BE2C (cell line): Measurements from ENCODE around the gene NAV2.

Experiments
- DNase-seq: peaks from one replicate; pipeline ENCODE4 v3.0.0-alpha.2; 2020
- H3K27me3 ChIP-seq: fragments of 250-450 bp; sonication (Bioruptor Pico); 2 replicates; pipeline ENCODE4 v1.5.1; 2020; ENCODE audit warnings: mild to moderate bottlenecking
- H3K36me3 ChIP-seq: fragments of 250-450 bp; sonication (Bioruptor Pico); 2 replicates; pipeline ENCODE4 v1.5.1; 2020; ENCODE audit warnings: mild to moderate bottlenecking
- H3K4me1 ChIP-seq: fragments of 250-450 bp; sonication (Bioruptor Pico); 2 replicates; pipeline ENCODE4 v1.5.1; 2020
- H3K4me3 ChIP-seq: 2 replicates; pipeline ENCODE4 v1.5.1; 2011; ENCODE audit warnings: low read depth, low read length
- H3K9me3 ChIP-seq: fragments of 250-450 bp; sonication (Bioruptor Pico); 2 replicates; pipeline ENCODE4 v1.5.1; 2020
- TF ChIP-seq, protein P1 (sequence below): IDR thresholded peaks from 2 replicates; pipeline ENCODE4 v1.5.1; 2012; ENCODE audit warnings: mild to moderate bottlenecking, low read depth, low read length

NAV2 gene

DNA sequence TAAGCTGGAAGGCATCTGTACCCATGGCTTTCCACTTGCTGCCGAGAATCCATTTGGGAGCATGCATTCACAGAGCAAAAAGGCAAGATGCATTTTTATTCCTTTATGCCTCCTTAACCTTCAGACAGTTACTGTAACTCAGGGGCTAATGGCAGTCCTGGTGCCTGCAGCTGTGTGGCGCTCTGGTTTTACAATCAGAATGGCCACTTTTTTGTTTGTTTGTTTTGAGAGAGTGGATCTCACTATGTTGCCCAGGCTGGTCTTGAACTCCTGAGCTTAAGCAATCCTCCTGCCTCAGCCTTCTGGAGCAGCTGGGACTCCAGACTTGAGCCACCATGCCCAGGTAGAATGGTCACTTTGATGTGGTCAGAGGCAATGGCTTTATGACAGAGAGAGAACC, 101.8 kb downstream of the NAV2 start:
- no peaks in the 10 kb centered on the region for H3K36me3 ChIP-seq
- DNase-seq, result no peak
- TF ChIP-seq, protein P1, sequence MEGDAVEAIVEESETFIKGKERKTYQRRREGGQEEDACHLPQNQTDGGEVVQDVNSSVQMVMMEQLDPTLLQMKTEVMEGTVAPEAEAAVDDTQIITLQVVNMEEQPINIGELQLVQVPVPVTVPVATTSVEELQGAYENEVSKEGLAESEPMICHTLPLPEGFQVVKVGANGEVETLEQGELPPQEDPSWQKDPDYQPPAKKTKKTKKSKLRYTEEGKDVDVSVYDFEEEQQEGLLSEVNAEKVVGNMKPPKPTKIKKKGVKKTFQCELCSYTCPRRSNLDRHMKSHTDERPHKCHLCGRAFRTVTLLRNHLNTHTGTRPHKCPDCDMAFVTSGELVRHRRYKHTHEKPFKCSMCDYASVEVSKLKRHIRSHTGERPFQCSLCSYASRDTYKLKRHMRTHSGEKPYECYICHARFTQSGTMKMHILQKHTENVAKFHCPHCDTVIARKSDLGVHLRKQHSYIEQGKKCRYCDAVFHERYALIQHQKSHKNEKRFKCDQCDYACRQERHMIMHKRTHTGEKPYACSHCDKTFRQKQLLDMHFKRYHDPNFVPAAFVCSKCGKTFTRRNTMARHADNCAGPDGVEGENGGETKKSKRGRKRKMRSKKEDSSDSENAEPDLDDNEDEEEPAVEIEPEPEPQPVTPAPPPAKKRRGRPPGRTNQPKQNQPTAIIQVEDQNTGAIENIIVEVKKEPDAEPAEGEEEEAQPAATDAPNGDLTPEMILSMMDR, result peak; percentile 10; the same call in 1 of the 2 replicates

DNA sequence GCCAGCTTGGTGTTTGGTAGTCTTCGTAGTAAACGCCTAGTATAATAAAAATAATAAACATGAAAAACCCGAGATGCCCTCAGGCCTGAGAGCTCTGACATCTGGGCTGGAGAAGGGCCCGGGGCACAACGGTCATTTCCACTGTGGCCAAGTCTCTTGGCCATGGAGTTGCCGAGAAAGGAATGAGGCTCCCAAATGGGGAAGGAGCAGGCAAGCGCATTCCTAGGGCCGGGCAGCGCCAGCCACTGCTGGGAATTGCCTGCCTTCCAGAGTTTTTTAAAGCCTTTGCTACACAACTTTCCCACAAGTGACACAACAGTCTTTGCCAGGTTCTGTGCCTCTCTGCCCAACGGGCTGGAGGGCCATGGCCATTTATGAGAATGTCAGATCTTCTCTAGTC, 103.4 kb downstream of the NAV2 start:
- TF ChIP-seq, protein P1, result no peak
- H3K4me3 ChIP-seq, result no peak overlapping the region
- H3K9me3 ChIP-seq, result no peaks in the 10 kb centered on the region
- DNase-seq, result no peak
- no peaks in the 10 kb centered on the region for H3K36me3 ChIP-seq
- no peaks in the 10 kb centered on the region for H3K4me1 ChIP-seq
- H3K27me3 ChIP-seq, result no peaks in the 10 kb centered on the region

More for the DNA sequence above, 101.8 kb downstream of the NAV2 start:
- no peaks in the 10 kb centered on the region for H3K4me1 ChIP-seq
- no peaks in the 10 kb centered on the region for H3K27me3 ChIP-seq
- H3K9me3 ChIP-seq, result no peaks in the 10 kb centered on the region
- H3K4me3 ChIP-seq, result no peak overlapping the region

DNA sequence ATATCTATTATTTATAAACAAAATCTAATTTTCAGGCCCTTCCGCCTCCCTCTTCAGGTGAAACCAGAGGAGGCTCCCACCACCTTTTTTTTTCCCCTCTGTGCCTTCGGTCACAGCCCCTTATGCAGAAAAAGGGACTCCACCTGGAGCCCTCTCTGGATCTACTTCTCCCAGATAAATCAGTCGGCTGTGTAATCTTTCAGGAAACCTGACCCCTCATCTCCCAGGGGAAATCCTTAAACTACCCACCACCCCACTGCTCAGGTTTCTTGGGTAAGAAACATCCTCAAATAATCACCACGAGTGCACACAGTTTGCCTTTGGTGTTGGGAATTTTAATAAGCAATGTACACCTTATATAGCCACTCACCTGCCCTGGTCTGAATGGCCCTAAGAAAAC, 104.2 kb downstream of the NAV2 start:
- H3K4me3 ChIP-seq, result no peak overlapping the region
- TF ChIP-seq, protein P1, result no peak
- no peaks in the 10 kb centered on the region for H3K36me3 ChIP-seq
- H3K4me1 ChIP-seq, result no peaks in the 10 kb centered on the region
- DNase-seq, result no peak
- H3K27me3 ChIP-seq, result no peaks in the 10 kb centered on the region
- H3K9me3 ChIP-seq, result no peaks in the 10 kb centered on the region

DNA sequence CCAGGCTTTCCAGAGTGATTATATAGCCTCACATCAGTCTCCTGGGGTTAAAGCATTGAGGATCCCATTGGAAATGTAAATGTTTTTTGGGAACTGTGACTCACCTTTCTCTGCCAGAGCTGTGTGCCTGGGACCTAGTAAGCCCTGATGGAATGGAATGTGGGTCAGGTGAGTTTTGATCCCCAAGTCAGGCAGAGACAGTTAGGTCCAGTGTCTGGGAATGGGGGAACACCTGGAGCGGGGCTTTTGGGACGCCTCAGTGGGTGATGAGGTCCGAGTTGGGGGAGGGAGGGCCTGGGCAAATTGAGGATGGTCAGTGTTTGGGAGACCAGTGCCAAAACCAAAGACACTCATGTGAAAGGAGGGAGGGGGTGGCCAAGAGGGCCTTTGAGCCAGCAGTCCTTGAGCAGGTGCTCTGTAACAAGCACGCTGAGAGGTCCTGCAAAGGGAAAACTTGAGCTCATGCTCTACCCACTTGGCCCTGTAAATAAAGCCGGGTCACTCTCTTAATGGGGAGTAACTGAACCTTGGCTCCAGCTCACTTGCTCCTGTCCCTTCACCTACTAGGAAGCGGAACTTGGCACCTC, 104.7 kb downstream of the NAV2 start:
- DNase-seq, result no peak
- Histone ChIP-seq H3K27me3 (no peaks in the 10 kb centered on the region), H3K9me3 (no peaks in the 10 kb centered on the region), H3K4me3 (no peak overlapping the region), H3K36me3 (no peaks in the 10 kb centered on the region), H3K4me1 (no peaks in the 10 kb centered on the region)
- TF ChIP-seq, protein P1, result no peak

DNA sequence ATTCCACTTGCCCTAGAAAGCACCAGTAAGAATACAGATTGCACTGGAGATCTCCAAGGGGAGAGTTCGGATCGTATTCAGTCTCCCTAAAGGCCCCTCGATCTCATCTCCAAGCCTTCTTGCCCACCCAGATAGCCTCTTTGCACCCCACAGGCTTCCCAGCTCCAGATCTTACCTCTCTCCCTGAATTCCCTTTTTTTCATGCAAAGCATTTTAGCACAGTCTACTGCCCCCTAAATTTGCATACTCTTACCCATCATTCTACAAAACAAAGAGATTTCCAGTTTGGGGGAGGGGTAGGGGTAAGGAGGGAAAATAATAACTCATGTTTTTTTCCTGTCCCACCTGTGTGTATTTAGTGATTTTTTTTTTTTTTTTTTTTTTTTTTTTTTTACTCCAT, 105.2 kb downstream of the NAV2 start:
- H3K9me3 ChIP-seq, result no peaks in the 10 kb centered on the region
- no peak overlapping the region for H3K4me3 ChIP-seq
- no peaks in the 10 kb centered on the region for H3K36me3 ChIP-seq
- H3K27me3 ChIP-seq, result no peaks in the 10 kb centered on the region
- TF ChIP-seq, protein P1, result no peak
- H3K4me1 ChIP-seq, result no peaks in the 10 kb centered on the region
- DNase-seq, result no peak

DNA sequence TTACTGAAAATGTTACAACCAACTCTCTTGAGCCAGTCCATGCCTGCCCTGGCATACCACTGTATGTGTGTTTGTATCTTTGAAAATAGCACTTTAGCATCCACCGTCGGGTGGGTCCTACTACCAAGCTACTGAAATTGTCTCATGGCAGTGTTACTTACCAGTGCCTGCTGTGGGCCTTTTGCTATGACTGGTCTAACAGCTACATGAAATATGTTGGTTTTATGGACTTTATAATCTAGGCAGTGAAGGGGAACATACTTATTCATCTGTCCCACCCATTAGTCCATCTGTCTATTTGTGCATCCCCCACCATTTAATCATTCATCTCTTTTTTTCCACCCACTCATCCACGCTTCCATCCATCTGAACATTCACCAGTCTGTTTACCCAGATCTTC, 106.0 kb downstream of the NAV2 start:
- H3K36me3 ChIP-seq, result no peaks in the 10 kb centered on the region
- H3K27me3 ChIP-seq, result no peaks in the 10 kb centered on the region
- H3K9me3 ChIP-seq, result no peaks in the 10 kb centered on the region
- no peak for DNase-seq
- H3K4me1 ChIP-seq, result no peaks in the 10 kb centered on the region
- TF ChIP-seq, protein P1, result no peak
- H3K4me3 ChIP-seq, result no peak overlapping the region
